HEK293 (cell line): ENCODE measurements around the gene RBMXL3.

Source experiments
- CTCF ChIA-PET: fragments of 350-600 bp; formaldehyde crosslinking; extraction: SDS; loops from one replicate; lab custom pipeline; 2021; ENCODE audit warnings: antibody characterized with exemption; lab: Yijun Ruan, JAX
- POLR2A ChIA-PET: fragments of 300-600 bp; formaldehyde crosslinking; extraction: SDS; loops from one replicate; lab custom pipeline; 2020; ENCODE audit warnings: antibody characterized with exemption, inconsistent platforms; lab: Yijun Ruan, JAX
- H3K27ac ChIP-seq: fragments of 200-500 bp; sonication (Bioruptor generic); 2 replicates; pipeline ENCODE4 v1.5.1; 2014; ENCODE audit warnings: low read depth, low read length, control low read depth, inconsistent platforms; ENCODE audit errors: extremely low read depth
- H3K36me3 ChIP-seq, 2 experiments: fragments of 200-500 bp in 1 of 2; sonication (Bioruptor generic) in 1 of 2; 1 replicate in 1 of 2; 2 replicates in 1 of 2; pipeline ENCODE4 v1.5.1; 2014 to 2017; ENCODE audit warnings: inconsistent platforms in 2 of 2, low read length in 2 of 2; ENCODE audit not compliant: control insufficient read depth in 2 of 2, insufficient read depth in 1 of 2
- H3K4me1 ChIP-seq: fragments of 200-500 bp; sonication (Bioruptor generic); 2 replicates; pipeline ENCODE4 v1.5.1; 2014; ENCODE audit warnings: mild to moderate bottlenecking, low read length, inconsistent platforms; ENCODE audit not compliant: control insufficient read depth, insufficient read depth
- H3K4me3 ChIP-seq: 2 replicates; pipeline ENCODE4 v1.5.1; 2011; ENCODE audit warnings: low read depth, mild to moderate bottlenecking, control low read depth, low read length, moderate library complexity
- H3K9me3 ChIP-seq: fragments of 200-500 bp; sonication (Bioruptor generic); 2 replicates; pipeline ENCODE4 v1.5.1; 2014; ENCODE audit warnings: low read depth, low read length, inconsistent platforms; ENCODE audit not compliant: control insufficient read depth, insufficient read depth
- GFI1B ChIP-seq: fragments of 450-650 bp; formaldehyde crosslinking; IDR thresholded peaks from 2 replicates; pipeline ENCODE4 v1.5.1; 2016; ENCODE audit warnings: missing biosample characterization, missing genetic modification characterization
- GLI4 ChIP-seq: fragments of 450-650 bp; formaldehyde crosslinking; IDR thresholded peaks from 2 replicates; pipeline ENCODE4 v1.5.1; 2016; ENCODE audit warnings: missing biosample characterization, missing genetic modification characterization
- HOXA7 ChIP-seq: sonication (generic); formaldehyde crosslinking; IDR thresholded peaks from 2 replicates; pipeline ENCODE4 v1.8.1; 2022; ENCODE audit warnings: missing genetic modification reagents, borderline replicate concordance
- HOXC10 ChIP-seq: sonication (generic); formaldehyde crosslinking; IDR thresholded peaks from 2 replicates; pipeline ENCODE4 v1.8.1; 2023; ENCODE audit warnings: mild to moderate bottlenecking, missing genetic modification reagents
- KLF7 ChIP-seq: fragments of 450-650 bp; formaldehyde crosslinking; IDR thresholded peaks from 2 replicates; pipeline ENCODE4 v1.5.1; 2016; ENCODE audit warnings: missing biosample characterization, missing genetic modification characterization, borderline replicate concordance
- MYNN ChIP-seq: fragments of 450-650 bp; formaldehyde crosslinking; IDR thresholded peaks from 2 replicates; pipeline ENCODE4 v1.5.1; 2016; ENCODE audit warnings: missing biosample characterization, missing genetic modification characterization, borderline replicate concordance
- PATZ1 ChIP-seq: fragments of 450-650 bp; formaldehyde crosslinking; IDR thresholded peaks from 2 replicates; pipeline ENCODE4 v1.5.1; 2016; ENCODE audit warnings: missing biosample characterization, missing genetic modification characterization
- PRDM1 ChIP-seq: fragments of 450-650 bp; formaldehyde crosslinking; IDR thresholded peaks from 2 replicates; pipeline ENCODE4; 2016; ENCODE audit warnings: missing biosample characterization, missing genetic modification characterization
- ZBTB21 ChIP-seq: fragments of 450-650 bp; formaldehyde crosslinking; IDR thresholded peaks from 2 replicates; pipeline ENCODE4 v1.5.1; 2017; ENCODE audit warnings: missing biosample characterization, missing genetic modification characterization
- ZBTB26 ChIP-seq: fragments of 450-650 bp; formaldehyde crosslinking; optimal IDR thresholded peaks from 2 replicates; pipeline ENCODE3; 2016; ENCODE audit warnings: missing biosample characterization, mild to moderate bottlenecking, missing genetic modification characterization
- ZFP37 ChIP-seq: fragments of 450-650 bp; formaldehyde crosslinking; IDR thresholded peaks from 2 replicates; pipeline ENCODE4 v1.5.1; 2016; ENCODE audit warnings: missing biosample characterization, missing genetic modification characterization
- ZNF155 ChIP-seq: fragments of 450-650 bp; formaldehyde crosslinking; IDR thresholded peaks from 2 replicates; pipeline ENCODE4 v1.5.1; 2016; ENCODE audit warnings: missing biosample characterization, missing genetic modification characterization
- ZNF175 ChIP-seq: fragments of 450-650 bp; formaldehyde crosslinking; IDR thresholded peaks from 2 replicates; pipeline ENCODE4 v1.5.1; 2016; ENCODE audit warnings: missing biosample characterization, missing genetic modification characterization
- ZNF184 ChIP-seq: fragments of 450-650 bp; IDR thresholded peaks from 2 replicates; pipeline ENCODE4 v1.5.1; 2018; ENCODE audit warnings: missing biosample characterization, mild to moderate bottlenecking, missing genetic modification characterization
- ZNF311 ChIP-seq: fragments of 450-650 bp; formaldehyde crosslinking; IDR thresholded peaks from 2 replicates; pipeline ENCODE4 v1.5.1; 2017; ENCODE audit warnings: missing biosample characterization, missing genetic modification characterization, borderline replicate concordance
- ZNF324 ChIP-seq: fragments of 450-650 bp; formaldehyde crosslinking; IDR thresholded peaks from 2 replicates; pipeline ENCODE4 v1.5.1; 2016; ENCODE audit warnings: missing biosample characterization, missing genetic modification characterization
- ZNF398 ChIP-seq: fragments of 450-650 bp; formaldehyde crosslinking; IDR thresholded peaks from 2 replicates; pipeline ENCODE4 v1.5.1; 2017; ENCODE audit warnings: missing biosample characterization, missing genetic modification characterization
- ZNF571 ChIP-seq: fragments of 450-650 bp; formaldehyde crosslinking; IDR thresholded peaks from 2 replicates; pipeline ENCODE4 v1.5.0; 2017; ENCODE audit warnings: missing biosample characterization, missing genetic modification characterization
- ZNF600 ChIP-seq: fragments of 450-650 bp; formaldehyde crosslinking; IDR thresholded peaks from 2 replicates; pipeline ENCODE4 v1.5.1; 2016; ENCODE audit warnings: missing biosample characterization, missing genetic modification characterization
- ZNF621 ChIP-seq: fragments of 450-650 bp; formaldehyde crosslinking; IDR thresholded peaks from 2 replicates; pipeline ENCODE4 v1.5.1; 2017; ENCODE audit warnings: missing biosample characterization, missing genetic modification characterization
- ZNF747 ChIP-seq: fragments of 450-650 bp; formaldehyde crosslinking; IDR thresholded peaks from 2 replicates; pipeline ENCODE4 v1.5.1; 2016; ENCODE audit warnings: missing biosample characterization, missing genetic modification characterization
- ZSCAN23 ChIP-seq: fragments of 450-650 bp; formaldehyde crosslinking; IDR thresholded peaks from 2 replicates; pipeline ENCODE4 v1.5.1; 2016; ENCODE audit warnings: missing biosample characterization, missing genetic modification characterization
- ZXDB ChIP-seq: fragments of 450-650 bp; formaldehyde crosslinking; IDR thresholded peaks from 2 replicates; pipeline ENCODE4 v1.5.1; 2016; ENCODE audit warnings: missing biosample characterization, missing genetic modification characterization

Gene RBMXL3

DNA sequence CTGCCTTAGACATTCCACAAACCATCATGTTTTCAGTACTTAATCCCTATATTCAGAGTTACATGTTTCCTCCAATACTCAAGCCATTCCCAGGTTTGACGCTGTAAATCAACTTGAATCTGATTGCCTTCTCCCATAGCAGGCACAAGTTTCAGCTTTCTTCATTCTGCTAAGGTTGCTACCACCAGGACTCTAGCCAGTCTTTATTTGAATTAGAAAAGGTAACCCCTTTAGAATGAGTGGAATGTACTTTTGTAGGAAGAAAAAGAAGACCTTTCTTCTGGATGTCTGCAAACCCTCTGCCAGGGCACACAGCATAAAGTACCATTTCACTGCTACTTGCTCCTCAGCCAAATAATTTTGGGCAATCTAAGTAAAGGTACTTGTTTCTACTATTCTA is 10.7 kb upstream of the RBMXL3 start:
- Histone ChIP-seq H3K36me3 (peaks cover 2 to 3% of the 10 kb centered on the region in 2 experiments), H3K27ac (no peak overlapping the region), H3K4me1 (0 out of 2 replicates have a peak, but pooled peaks cover 3% of the 10 kb centered on the region), H3K4me3 (no peak overlapping the region), H3K9me3 (no peaks in the 10 kb centered on the region)
- POLR2A ChIA-PET = no interaction called here
- CTCF ChIA-PET = interaction anchor here (1.7 kb wide), 1 partner anchor 31 kb away, joined by 6 read pairs; no protein-coding TSS in a partner anchor
- TF ChIP-seq ZNF398 = no peak
- TF ChIP-seq ZNF155 (tag by site-specific recombination) = no peak
- no peak for TF ChIP-seq KLF7 (tag by site-specific recombination)
- no peak for TF ChIP-seq ZNF747 (tag by site-specific recombination)
- TF ChIP-seq ZNF571 (tag by site-specific recombination) = no peak
- TF ChIP-seq GLI4 = no peak
- no peak for TF ChIP-seq PRDM1
- TF ChIP-seq ZNF311 (tag by site-specific recombination) = no peak
- TF ChIP-seq ZBTB26 (tag by site-specific recombination) = no peak
- no peak for TF ChIP-seq ZNF621
- TF ChIP-seq, all 188 proteins: peak for 0

DNA sequence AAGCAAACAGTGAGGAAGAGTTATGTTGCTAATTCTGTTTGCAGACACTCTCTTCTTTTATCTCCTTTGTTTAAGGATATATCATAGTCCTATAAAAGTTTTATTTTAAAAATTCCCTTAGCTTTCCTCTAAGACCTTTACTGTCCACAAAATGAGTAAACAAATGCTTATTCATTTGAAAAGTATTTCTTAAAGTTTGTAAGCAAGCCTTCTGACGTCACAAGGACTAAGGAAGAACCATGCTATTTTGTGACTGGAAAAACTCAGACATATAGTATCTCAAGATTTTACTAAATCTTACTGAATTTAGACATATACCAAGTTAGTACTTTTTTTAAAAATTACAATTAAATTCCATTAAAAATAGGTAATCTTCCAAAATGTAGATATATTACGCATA is 5.2 kb upstream of the RBMXL3 start:
- H3K27ac ChIP-seq = no peak overlapping the region
- 0 out of 2 replicates have a peak, but pooled peaks cover 3% of the 10 kb centered on the region for H3K4me1 ChIP-seq
- peaks cover 0 to 4% of the 10 kb centered on the region in 2 experiments; a peak in 2 of 3 replicates for H3K36me3 ChIP-seq
- TF ChIP-seq ZNF184 (tag by site-specific recombination) = no peak
- no peak for TF ChIP-seq HOXC10
- no peak for TF ChIP-seq ZXDB (tag by site-specific recombination)
- TF ChIP-seq ZNF600 = no peak
- TF ChIP-seq PATZ1 (tag by site-specific recombination) = no peak
- no peak for TF ChIP-seq ZNF324 (tag by site-specific recombination)
- no peak for TF ChIP-seq ZBTB21 (tag by site-specific recombination)
- TF ChIP-seq ZFP37 (tag by site-specific recombination) = no peak
- no peak for TF ChIP-seq ZSCAN23
- TF ChIP-seq ZNF175 (tag by site-specific recombination) = no peak
- TF ChIP-seq GFI1B (tag by site-specific recombination) = no peak
- TF ChIP-seq HOXA7 (CRISPR knock-in tag) = no peak
- TF ChIP-seq MYNN (tag by site-specific recombination) = no peak
- TF ChIP-seq, all 188 proteins: peak for 0
- CTCF ChIA-PET = interaction anchor here (0.8 kb wide), 1 partner anchor 295 kb away, joined by 4 read pairs; no protein-coding TSS in a partner anchor
- Histone ChIP-seq H3K4me3 (no peak overlapping the region), H3K9me3 (no peaks in the 10 kb centered on the region)
- POLR2A ChIA-PET = no interaction called here
